Measurements from ENCODE around the gene IRF3.

- TF ChIP-seq PATZ1 (CRISPR knock-in tag; IDR thresholded peaks at IDR 0.05; ENCODE audit: borderline replicate concordance) (0 out of 2 replicates have a peak, but pooled peaks have one; percentile 15), ZFP3 (CRISPR knock-in tag; IDR thresholded peaks at IDR 0.05) (no peak), RARB (CRISPR knock-in tag; IDR thresholded peaks at IDR 0.05) (no peak), CREB5 (CRISPR knock-in tag; IDR thresholded peaks at IDR 0.05; ENCODE audit: low read depth) (no peak), ARNTL (CRISPR knock-in tag; IDR thresholded peaks at IDR 0.05; ENCODE audit: borderline replicate concordance, low read depth) (no peak), ESRRG (CRISPR knock-in tag; IDR thresholded peaks at IDR 0.05) (no peak), ZNF8 (CRISPR knock-in tag; IDR thresholded peaks at IDR 0.05) (no peak), GLIS3 (CRISPR knock-in tag; IDR thresholded peaks at IDR 0.05) (no peak), TCF4 (CRISPR knock-in tag; IDR thresholded peaks at IDR 0.05; ENCODE audit: borderline replicate concordance) (no peak), ZC3H10 (CRISPR knock-in tag; IDR thresholded peaks at IDR 0.05) (no peak), ISL1 (CRISPR knock-in tag; IDR thresholded peaks at IDR 0.05) (no peak), PPARA (CRISPR knock-in tag; IDR thresholded peaks at IDR 0.05; ENCODE audit: borderline replicate concordance) (no peak), ZNF70 (CRISPR knock-in tag; IDR thresholded peaks at IDR 0.05) (no peak), TOX (CRISPR knock-in tag; IDR thresholded peaks at IDR 0.05; ENCODE audit: borderline replicate concordance) (no peak)
Measured at GRCh38 chr19:49665351-49666119, at the start of gene IRF3, which contains the start of gene BCL2L12.

Data from SK-N-SH treated with all-trans-retinoic acid at 6 μM for 48 hours (cell line).